DND-41 (cell line): Measurements from ENCODE around the gene EXTL2.
"Not testable (repeated sequence)": the region's sequence is repeated elsewhere in the genome, so short reads cannot be mapped to it uniquely, and the experiment has no call there.

Source experiments
- ATAC-seq: fragments of 200-7000 bp; cut with Tn5 transposase; 3 replicates; pipeline ENCODE4 v1.9.1; 2021; ENCODE audit warnings: low read depth; ENCODE audit not compliant: insufficient read depth
- DNase-seq: peaks from one replicate; pipeline ENCODE4 v3.0.0-alpha.2; 2020
- H2AFZ ChIP-seq: 2 replicates; pipeline ENCODE4 v1.6.0; 2012; ENCODE audit warnings: low read depth, low read length
- H3K27ac ChIP-seq: 2 replicates; pipeline ENCODE4 v1.5.1; 2012; ENCODE audit warnings: low read length, inconsistent platforms
- H3K27me3 ChIP-seq: fragments of 200-600 bp; sonication (generic); 2 replicates; pipeline ENCODE4 v1.6.0; 2012; ENCODE audit warnings: low read length, mild to moderate bottlenecking, inconsistent platforms; ENCODE audit not compliant: insufficient read depth, poor library complexity
- H3K36me3 ChIP-seq: 2 replicates; pipeline ENCODE4 v1.5.1; 2012; ENCODE audit warnings: low read length, inconsistent platforms; ENCODE audit not compliant: insufficient read depth
- H3K4me1 ChIP-seq: 2 replicates; pipeline ENCODE4 v1.5.1; 2012; ENCODE audit warnings: mild to moderate bottlenecking, low read length; ENCODE audit not compliant: insufficient read depth
- H3K4me2 ChIP-seq: 2 replicates; pipeline ENCODE4 v1.6.0; 2012; ENCODE audit warnings: mild to moderate bottlenecking, moderate library complexity, low read length, inconsistent platforms; ENCODE audit not compliant: insufficient read depth
- H3K4me3 ChIP-seq, 2 experiments: fragments of 200-600 bp in 1 of 2; shearing (Covaris generic) in 1 of 2; 2 replicates each; pipeline ENCODE4 v1.5.1; 2012 to 2016; ENCODE audit warnings: inconsistent platforms in 2 of 2, low read length in 2 of 2, mild to moderate bottlenecking in 2 of 2, low read depth in 1 of 2, moderate library complexity in 1 of 2
- H3K79me2 ChIP-seq: 2 replicates; pipeline ENCODE4 v1.6.0; 2012; ENCODE audit warnings: low read length, inconsistent platforms; ENCODE audit not compliant: insufficient read depth
- H3K9ac ChIP-seq: 2 replicates; pipeline ENCODE4 v1.6.0; 2012; ENCODE audit warnings: low read depth, mild to moderate bottlenecking, inconsistent platforms, low read length, moderate library complexity
- H3K9me3 ChIP-seq: 2 replicates; pipeline ENCODE4 v1.5.1; 2012; ENCODE audit warnings: low read length, moderate library complexity, mild to moderate bottlenecking, inconsistent platforms; ENCODE audit not compliant: insufficient read depth, severe bottlenecking
- H4K20me1 ChIP-seq: 2 replicates; pipeline ENCODE4 v1.6.0; 2012; ENCODE audit warnings: low read length; ENCODE audit not compliant: insufficient read depth
- CTCF ChIP-seq: IDR thresholded peaks from 2 replicates; pipeline ENCODE4 v1.5.1; 2012; ENCODE audit warnings: borderline replicate concordance, low read length, moderate library complexity, mild to moderate bottlenecking; ENCODE audit not compliant: poor library complexity, severe bottlenecking; ENCODE audit errors: extremely low read depth
- EZH2 ChIP-seq: IDR thresholded peaks from 3 replicates; pipeline ENCODE4 v1.6.1; 2012; ENCODE audit warnings: borderline replicate concordance, low read depth, mild to moderate bottlenecking, moderate library complexity, low read length, inconsistent platforms; ENCODE audit not compliant: severe bottlenecking

Gene EXTL2

DNA sequence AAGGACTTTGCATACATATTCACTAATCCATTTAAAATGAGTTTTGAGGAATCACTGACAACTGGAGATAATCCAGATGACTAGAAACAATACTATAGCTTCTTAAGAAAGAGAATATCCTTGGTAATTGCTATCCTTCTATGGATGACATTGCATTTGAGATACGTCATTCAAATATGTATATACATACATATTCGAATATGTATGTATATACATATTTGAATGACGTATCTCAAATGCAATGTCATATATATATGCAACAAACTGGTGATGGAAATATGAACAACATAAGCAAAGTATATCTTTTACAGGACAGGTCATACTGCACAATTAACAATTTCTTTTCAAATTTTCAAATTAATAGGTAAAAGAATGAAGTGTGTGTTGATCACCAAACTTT is 41.7 kb downstream of the EXTL2 start:
- H4K20me1 ChIP-seq = no peaks in the 10 kb centered on the region
- no peaks in the 10 kb centered on the region for H3K79me2 ChIP-seq
- no peak overlapping the region for H2AFZ ChIP-seq
- H3K36me3 ChIP-seq = no peaks in the 10 kb centered on the region
- TF ChIP-seq EZH2 (no peak), CTCF (no peak)
- no peaks in the 10 kb centered on the region for H3K9me3 ChIP-seq
- no peak for DNase-seq
- ATAC-seq = no peak
- no peaks in the 10 kb centered on the region for H3K4me1 ChIP-seq
- no peak overlapping the region for H3K9ac ChIP-seq
- H3K4me3 ChIP-seq = no peak overlapping the region
- H3K27ac ChIP-seq = no peak overlapping the region
- H3K27me3 ChIP-seq = no peaks in the 10 kb centered on the region
- H3K4me2 ChIP-seq = no peak overlapping the region

DNA sequence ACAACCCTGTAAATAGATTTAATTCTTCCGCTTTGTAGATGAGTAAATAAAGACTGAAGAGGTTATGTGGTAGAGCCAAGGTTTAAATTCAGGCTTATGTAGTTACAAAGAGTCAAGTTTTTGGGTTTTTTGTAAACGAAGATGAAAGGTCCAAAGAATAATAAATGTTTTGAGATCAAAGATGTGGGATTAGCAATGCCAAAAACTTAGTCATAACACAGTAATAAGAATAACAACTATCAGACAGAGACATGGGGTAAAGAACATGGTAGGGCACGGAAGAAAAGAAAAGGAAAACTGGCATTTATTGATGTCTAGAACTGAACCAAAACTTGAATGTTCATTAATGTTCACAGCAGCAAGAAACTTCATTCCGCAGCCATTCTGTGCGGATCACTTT is 42.9 kb downstream of the EXTL2 start:
- no peak overlapping the region for H3K4me3 ChIP-seq
- no peaks in the 10 kb centered on the region for H3K4me1 ChIP-seq
- H3K4me2 ChIP-seq = no peak overlapping the region
- no peak overlapping the region for H3K27ac ChIP-seq
- ATAC-seq (no peak), DNase-seq (no peak)
- no peaks in the 10 kb centered on the region for H4K20me1 ChIP-seq
- H3K9me3 ChIP-seq = no peaks in the 10 kb centered on the region
- H3K9ac ChIP-seq = no peak overlapping the region
- TF ChIP-seq EZH2 (no peak), CTCF (no peak)
- no peak overlapping the region for H2AFZ ChIP-seq
- no peaks in the 10 kb centered on the region for H3K79me2 ChIP-seq
- H3K27me3 ChIP-seq = no peaks in the 10 kb centered on the region
- no peaks in the 10 kb centered on the region for H3K36me3 ChIP-seq

GRCh38 chr1:100847361-100848082 is 47.1 kb downstream of the EXTL2 start:
- ATAC-seq = no peak
- Histone ChIP-seq H2AFZ (no peak overlapping the region), H3K27ac (no peak overlapping the region), H4K20me1 (no peaks in the 10 kb centered on the region), H3K4me1 (no peaks in the 10 kb centered on the region), H3K9ac (no peak overlapping the region), H3K9me3 (no peaks in the 10 kb centered on the region), H3K4me3 (no peak overlapping the region), H3K36me3 (no peaks in the 10 kb centered on the region), H3K4me2 (no peak overlapping the region), H3K79me2 (no peaks in the 10 kb centered on the region), H3K27me3 (no peaks in the 10 kb centered on the region)
- DNase-seq = no peak
- TF ChIP-seq CTCF = no peak
- no peak for TF ChIP-seq EZH2

DNA sequence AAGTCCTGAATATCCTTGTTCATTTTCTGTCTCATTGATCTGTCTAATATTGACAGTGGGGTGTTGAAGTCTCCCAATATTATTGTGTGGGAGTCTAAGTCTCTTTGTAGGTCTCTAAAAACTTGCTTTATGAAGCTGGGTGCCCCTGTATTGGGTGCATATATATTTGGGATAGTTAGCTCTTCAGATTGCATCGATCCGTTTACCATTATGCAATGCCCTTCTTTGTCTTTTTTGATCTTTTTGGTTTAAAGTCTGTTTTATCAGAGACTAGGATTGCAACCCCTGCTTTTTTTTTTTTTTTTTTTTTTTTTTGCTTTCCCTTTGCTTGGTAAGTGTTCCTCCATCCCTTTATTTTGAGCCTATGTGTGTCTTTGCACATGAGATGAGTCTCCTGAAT is 51.5 kb downstream of the EXTL2 start:
- ATAC-seq, H2AFZ ChIP-seq, DNase-seq, H3K9ac ChIP-seq, H3K4me3 ChIP-seq, H3K4me1 ChIP-seq, H4K20me1 ChIP-seq, H3K4me2 ChIP-seq, H3K79me2 ChIP-seq, H3K27me3 ChIP-seq, H3K9me3 ChIP-seq, H3K27ac ChIP-seq, H3K36me3 ChIP-seq: not testable (repeated sequence)
